ENCODE measurements around the gene LY6G6F. TPM values are rescaled to one million over a fixed set of nuclear protein-coding genes. Genes with fewer than 3 reads are reported as not detected.
A peak's percentile ranks its signal among the peaks of the same experiment; 100 is the strongest.

LY6G6F gene
- total RNA-seq, 1 experiment from 2014 or later = not detected

- peak; percentile 42 for DNase-seq (ENCODE audit: low read depth)
These were observed 30.8 kb downstream of the LY6G6F start for GRCh38 chr6:31737315-31737990.

- DNase-seq (ENCODE audit: low read depth) = peak; percentile 94
These were observed 31.6 kb downstream of the LY6G6F start for GRCh38 chr6:31737991-31738979.

DNA sequence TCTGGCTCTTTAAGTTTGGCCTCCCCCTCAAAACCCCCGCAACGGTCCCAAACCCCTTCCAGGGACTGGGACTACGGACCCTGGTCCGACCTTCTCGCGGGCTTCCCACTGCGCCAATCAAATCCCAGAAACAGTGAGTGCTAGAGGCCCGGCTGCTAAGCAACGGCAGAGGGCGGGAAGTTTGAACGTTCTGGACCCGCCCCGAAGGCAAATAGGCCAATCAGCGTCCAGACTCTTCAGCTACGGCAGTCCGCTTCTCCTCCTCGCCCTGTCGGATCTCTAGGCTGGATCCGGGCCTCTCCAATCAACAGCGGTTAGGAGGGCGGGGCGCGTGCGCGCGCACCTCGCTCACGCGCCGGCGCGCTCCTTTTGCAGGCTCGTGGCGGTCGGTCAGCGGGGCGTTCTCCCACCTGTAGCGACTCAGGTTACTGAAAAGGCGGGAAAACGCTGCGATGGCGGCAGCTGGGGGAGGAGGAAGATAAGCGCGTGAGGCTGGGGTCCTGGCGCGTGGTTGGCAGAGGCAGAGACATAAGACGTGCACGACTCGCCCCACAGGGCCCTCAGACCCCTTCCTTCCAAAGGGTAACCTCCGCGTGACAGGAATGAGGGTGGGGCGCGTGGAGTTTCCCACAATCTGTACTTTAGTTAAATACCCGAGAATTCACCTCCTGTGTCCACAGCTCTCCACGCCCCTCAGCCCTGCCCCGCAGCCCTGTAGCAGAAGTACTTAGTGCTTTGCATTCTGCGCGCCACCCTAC, 33.2 kb downstream of the LY6G6F start, which contains the start of gene MSH5:
MSH5 (plus strand) TSS at position 367 of the 758 bp plus-strand sequence. CDS start 462 bp downstream, outside the sequence.
- peak; percentile 100 for DNase-seq (ENCODE audit: low read depth)

DNA sequence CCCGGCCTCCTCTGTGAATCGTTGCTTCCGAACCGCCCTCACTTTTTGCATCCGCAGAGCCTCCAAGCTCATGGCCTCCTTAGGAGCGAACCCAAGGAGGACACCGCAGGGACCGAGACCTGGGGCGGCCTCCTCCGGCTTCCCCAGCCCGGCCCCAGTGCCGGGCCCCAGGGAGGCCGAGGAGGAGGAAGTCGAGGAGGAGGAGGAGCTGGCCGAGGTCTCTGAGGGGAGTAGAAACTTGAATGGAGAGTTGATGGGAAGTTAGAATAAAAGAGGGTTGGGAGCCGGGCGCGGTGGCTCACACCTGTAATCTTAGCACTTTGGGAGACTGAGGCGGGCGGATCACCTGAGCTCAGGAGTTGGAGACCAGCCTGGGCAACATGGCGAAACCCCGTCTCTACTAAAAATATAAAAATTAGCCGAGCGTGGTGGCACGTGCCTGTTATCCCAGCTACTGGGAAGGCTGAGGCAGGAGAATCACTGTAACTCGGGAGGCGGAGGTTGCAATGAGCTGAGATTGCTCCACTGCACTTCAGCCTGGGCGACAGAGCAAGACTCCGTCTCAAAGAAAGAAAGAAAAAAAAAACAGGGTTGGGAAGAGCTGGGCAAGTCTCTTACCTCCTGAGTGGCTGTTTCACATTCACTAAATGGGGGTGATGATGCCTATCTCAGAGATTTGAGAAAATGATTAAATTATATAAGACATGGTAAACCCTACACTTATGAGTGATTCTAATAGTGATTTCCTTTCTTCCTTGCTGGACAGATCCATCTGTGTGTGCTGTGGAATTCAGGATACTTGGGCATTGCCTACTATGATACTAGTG, 33.9 kb downstream of the LY6G6F start:
- DNase-seq (ENCODE audit: low read depth) = peak; percentile 10

- no peak for DNase-seq (ENCODE audit: low read depth)
These were observed 35.1 kb downstream of the LY6G6F start for GRCh38 chr6:31741815-31742214.

DNA sequence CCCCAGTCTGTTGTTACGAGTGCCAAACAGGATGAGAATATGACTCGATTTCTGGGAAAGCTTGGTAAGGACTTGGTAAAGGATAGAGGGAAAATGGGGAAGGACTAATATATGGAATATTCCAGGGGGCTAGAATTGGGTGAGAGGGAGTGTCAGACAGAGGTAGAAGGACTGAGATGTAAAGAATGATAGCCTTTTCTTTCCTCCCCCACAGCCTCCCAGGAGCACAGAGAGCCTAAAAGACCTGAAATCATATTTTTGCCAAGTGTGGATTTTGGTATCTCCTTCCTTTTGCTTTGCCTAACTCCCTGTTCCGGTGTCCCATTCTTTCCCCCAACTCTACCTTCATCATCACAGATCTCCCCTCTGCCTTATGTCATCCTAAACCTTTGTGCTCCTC, 36.2 kb downstream of the LY6G6F start:
- no peak for DNase-seq (ENCODE audit: low read depth)

- DNase-seq (ENCODE audit: low read depth) = no peak
These were observed 37.8 kb downstream of the LY6G6F start for GRCh38 chr6:31744422-31744821.

- no peak for DNase-seq (ENCODE audit: low read depth)
These were observed 42.8 kb downstream of the LY6G6F start for GRCh38 chr6:31749301-31750036.

- peak; percentile 56 for DNase-seq (ENCODE audit: low read depth)
These were observed 43.9 kb downstream of the LY6G6F start for GRCh38 chr6:31750411-31751022.

DNA sequence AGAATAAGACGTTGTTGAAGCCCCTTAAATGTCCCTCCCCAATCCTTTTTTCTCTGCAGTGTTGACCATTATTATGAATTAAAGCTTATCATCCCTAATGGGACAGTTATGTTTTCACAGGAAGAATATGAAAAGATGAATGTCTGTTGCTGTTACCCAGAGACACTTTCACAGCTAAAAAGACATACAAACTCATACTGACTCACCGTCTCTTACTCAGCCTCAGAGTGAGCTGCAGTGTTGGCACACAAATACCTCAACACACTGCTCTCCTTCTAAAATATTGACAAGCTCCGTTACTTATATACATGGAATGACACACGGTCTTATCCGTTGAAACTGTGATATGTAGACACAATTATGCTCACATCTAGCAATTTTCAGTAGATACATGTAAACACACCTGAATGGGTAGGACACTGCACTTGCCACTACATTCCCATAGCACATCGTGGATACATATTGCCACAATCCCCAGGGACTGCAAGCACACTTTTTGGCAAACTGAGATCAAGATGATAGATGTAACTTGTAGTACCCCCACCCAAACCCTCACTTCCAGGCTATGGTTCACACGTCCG, 46.2 kb downstream of the LY6G6F start:
- DNase-seq (ENCODE audit: low read depth) = peak; percentile 89

DNA sequence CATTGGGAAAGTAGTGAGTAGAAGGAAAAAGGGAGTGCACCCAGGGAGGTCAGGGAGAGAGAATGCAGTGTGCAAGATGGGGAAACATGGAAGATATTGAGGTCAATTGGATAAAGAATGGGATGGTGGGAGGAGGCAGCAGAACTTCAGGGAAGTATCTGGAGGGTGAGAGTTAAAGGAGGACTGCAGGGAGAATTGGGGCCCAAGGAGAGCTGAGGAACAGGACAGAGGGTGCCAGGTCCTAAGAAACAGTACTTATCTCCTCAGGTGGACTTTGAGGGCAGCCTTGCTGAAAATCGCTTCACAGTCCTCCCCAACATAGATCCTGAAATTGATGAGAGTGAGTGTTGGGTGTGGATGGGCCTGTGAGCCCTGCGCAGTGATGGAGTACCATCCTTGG, 51.6 kb downstream of the LY6G6F start:
- no peak for DNase-seq (ENCODE audit: low read depth)

Small RNAs within 50 kb of the gene (small RNA-seq; reads per million reads assigned to genes)
- gene LY6G6D (not detected), gene MIR4646 (not detected), gene RF00019 (not detected), gene RNU6-850P (not detected)

Other genes with a start within 250 kb of the LY6G6F start
- gene MICB, start 208.7 kb upstream of the LY6G6F start, total RNA-seq (2014; rRNA removed; shearing (Covaris generic)) = not detected in 2 replicates
- gene MCCD1, start 177.9 kb upstream of the LY6G6F start, total RNA-seq (2014; rRNA removed; shearing (Covaris generic)) = not detected in 2 replicates
- gene DDX39B, start 164.9 kb upstream of the LY6G6F start, total RNA-seq (2014; rRNA removed; shearing (Covaris generic)) = 856 and 950 TPM in 2 replicates
- gene ATP6V1G2, start 160.3 kb upstream of the LY6G6F start, total RNA-seq (2014; rRNA removed; shearing (Covaris generic)) = 2.1 TPM in 2 replicates
- gene NFKBIL1, start 159.3 kb upstream of the LY6G6F start, total RNA-seq (2014; rRNA removed; shearing (Covaris generic)) = 21.2 and 21.9 TPM in 2 replicates
- gene LTA, start 134.6 kb upstream of the LY6G6F start, total RNA-seq (2014; rRNA removed; shearing (Covaris generic)) = not detected in 2 replicates
- not detected in 2 replicates for gene TNF, start 131.3 kb upstream of the LY6G6F start, total RNA-seq (2014; rRNA removed; shearing (Covaris generic))
- gene LTB, start 124.4 kb upstream of the LY6G6F start, total RNA-seq (2014; rRNA removed; shearing (Covaris generic)) = not detected in 2 replicates
- not detected in 2 replicates for gene LST1, start 120.6 kb upstream of the LY6G6F start, total RNA-seq (2014; rRNA removed; shearing (Covaris generic))
- not detected in 2 replicates for gene NCR3, start 113.9 kb upstream of the LY6G6F start, total RNA-seq (2014; rRNA removed; shearing (Covaris generic))
- gene AIF1, start 91.6 kb upstream of the LY6G6F start, total RNA-seq (2014; rRNA removed; shearing (Covaris generic)) = not detected in 2 replicates
- 93.0 and 115 TPM in 2 replicates for gene PRRC2A, start 86.2 kb upstream of the LY6G6F start, total RNA-seq (2014; rRNA removed; shearing (Covaris generic))
- gene BAG6, start 54.2 kb upstream of the LY6G6F start, total RNA-seq (2014; rRNA removed; shearing (Covaris generic)) = 196 and 211 TPM in 2 replicates
- 1.8 and 2.5 TPM in 2 replicates for gene APOM, start 51.0 kb upstream of the LY6G6F start, total RNA-seq (2014; rRNA removed; shearing (Covaris generic))
- gene C6orf47, start 46.1 kb upstream of the LY6G6F start, total RNA-seq (2014; rRNA removed; shearing (Covaris generic)) = 21.8 and 22.8 TPM in 2 replicates
- gene GPANK1, start 41.9 kb upstream of the LY6G6F start, total RNA-seq (2014; rRNA removed; shearing (Covaris generic)) = 37.5 and 38.5 TPM in 2 replicates
- gene CSNK2B, start 40.8 kb upstream of the LY6G6F start, total RNA-seq (2014; rRNA removed; shearing (Covaris generic)) = 272 and 357 TPM in 2 replicates
- 0.88 and 2.6 TPM in 2 replicates for gene LY6G5B, start 36.9 kb upstream of the LY6G6F start, total RNA-seq (2014; rRNA removed; shearing (Covaris generic))
- gene LY6G5C, start 25.8 kb upstream of the LY6G6F start, total RNA-seq (2014; rRNA removed; shearing (Covaris generic)) = 0.47 and 3.6 TPM in 2 replicates
- gene ABHD16A, start 3.5 kb upstream of the LY6G6F start, total RNA-seq (2014; rRNA removed; shearing (Covaris generic)) = 21.6 and 26.5 TPM in 2 replicates
- gene LY6G6D, start 8.5 kb downstream of the LY6G6F start, total RNA-seq (2014; rRNA removed; shearing (Covaris generic)) = not detected in 2 replicates
- gene LY6G6C, start 14.9 kb downstream of the LY6G6F start, total RNA-seq (2014; rRNA removed; shearing (Covaris generic)) = not detected in 2 replicates
- gene MPIG6B, start 16.5 kb downstream of the LY6G6F start, total RNA-seq (2014; rRNA removed; shearing (Covaris generic)) = not detected in 2 replicates
- 36.0 and 36.2 TPM in 2 replicates for gene DDAH2, start 22.4 kb downstream of the LY6G6F start, total RNA-seq (2014; rRNA removed; shearing (Covaris generic))
- 1,383 and 1,400 TPM in 2 replicates for gene CLIC1, start 29.7 kb downstream of the LY6G6F start, total RNA-seq (2014; rRNA removed; shearing (Covaris generic))
- 9.5 and 10.2 TPM in 2 replicates for gene MSH5, start 33.1 kb downstream of the LY6G6F start, total RNA-seq (2014; rRNA removed; shearing (Covaris generic))
- 0.64 and 3.5 TPM in 2 replicates for gene SAPCD1, start 55.8 kb downstream of the LY6G6F start, total RNA-seq (2014; rRNA removed; shearing (Covaris generic))
- gene VWA7, start 70.5 kb downstream of the LY6G6F start, total RNA-seq (2014; rRNA removed; shearing (Covaris generic)) = 0.77 and 0.79 TPM in 2 replicates
- 63.0 and 76.4 TPM in 2 replicates for gene VARS1, start 88.9 kb downstream of the LY6G6F start, total RNA-seq (2014; rRNA removed; shearing (Covaris generic))
- gene LSM2, start 100.1 kb downstream of the LY6G6F start, total RNA-seq (2014; rRNA removed; shearing (Covaris generic)) = 104 and 115 TPM in 2 replicates
- 0.73 and 1.3 TPM in 2 replicates for gene HSPA1L, start 108.4 kb downstream of the LY6G6F start, total RNA-seq (2014; rRNA removed; shearing (Covaris generic))
- gene HSPA1A, start 108.7 kb downstream of the LY6G6F start, total RNA-seq (2014; rRNA removed; shearing (Covaris generic)) = 99.6 and 108 TPM in 2 replicates
- 134 and 135 TPM in 2 replicates for gene HSPA1B, start 120.9 kb downstream of the LY6G6F start, total RNA-seq (2014; rRNA removed; shearing (Covaris generic))
- 46.3 and 49.5 TPM in 2 replicates for gene NEU1, start 156.0 kb downstream of the LY6G6F start, total RNA-seq (2014; rRNA removed; shearing (Covaris generic))
- gene SLC44A4, start 172.1 kb downstream of the LY6G6F start, total RNA-seq (2014; rRNA removed; shearing (Covaris generic)) = 0.45 TPM in 1 of 2 replicates, not detected in the other
- 56.7 and 57.5 TPM in 2 replicates for gene EHMT2, start 190.8 kb downstream of the LY6G6F start, total RNA-seq (2014; rRNA removed; shearing (Covaris generic))
- gene ZBTB12, start 195.2 kb downstream of the LY6G6F start, total RNA-seq (2014; rRNA removed; shearing (Covaris generic)) = 10.8 and 15.1 TPM in 2 replicates
- 0.13 TPM in 1 of 2 replicates, not detected in the other for gene C2, start 220.9 kb downstream of the LY6G6F start, total RNA-seq (2014; rRNA removed; shearing (Covaris generic))
- not detected in 2 replicates for gene CFB, start 239.2 kb downstream of the LY6G6F start, total RNA-seq (2014; rRNA removed; shearing (Covaris generic))

Measured in HT1080 (cell line).